Measurements from ENCODE around the gene UBE2D4. TPM values are rescaled to one million over a fixed set of nuclear protein-coding genes. Genes with fewer than 3 reads are reported as not detected.

Gene UBE2D4
- 6.1 and 10.1 TPM in 2 replicates for total RNA-seq

GRCh38 chr7:43925984-43926797 is at the start of gene UBE2D4:
Gene UBE2D4 (plus strand): TSS chr7:43926436. CDS start chr7:43926533, 97 bp downstream.

GRCh38 chr7:43906331-43907010 is 19.8 kb upstream of the UBE2D4 start, which contains the start of gene URGCP:
Gene URGCP (minus strand): TSS chr7:43906596. CDS start chr7:43906575, 21 bp downstream.

GRCh38 chr7:43997532-43997931 is 71.3 kb downstream of the UBE2D4 start, which contains the start of gene SPDYE1:
Gene SPDYE1 (plus strand): TSS chr7:43997897. CDS start chr7:43999950, 2,053 bp downstream.

Other genes with a start within 250 kb of the UBE2D4 start
- gene COA1, start 196.9 kb upstream of the UBE2D4 start, total RNA-seq = 46.1 and 51.4 TPM in 2 replicates
- gene BLVRA, start 167.8 kb upstream of the UBE2D4 start, total RNA-seq = 93.4 and 113 TPM in 2 replicates
- 155 and 184 TPM in 2 replicates for gene MRPS24, start 56.9 kb upstream of the UBE2D4 start, total RNA-seq
- 19.3 and 22.7 TPM in 2 replicates for gene URGCP, start 19.8 kb upstream of the UBE2D4 start, total RNA-seq
- gene SPDYE1, start 71.5 kb downstream of the UBE2D4 start, total RNA-seq = not detected in 2 replicates
- 171 TPM in 2 replicates for gene DBNL, start 118.3 kb downstream of the UBE2D4 start, total RNA-seq
- not detected in 2 replicates for gene PGAM2, start 139.1 kb downstream of the UBE2D4 start, total RNA-seq
- 14.2 and 24.2 TPM in 2 replicates for gene POLM, start 156.1 kb downstream of the UBE2D4 start, total RNA-seq
- 90.4 and 91.4 TPM in 2 replicates for gene AEBP1, start 177.9 kb downstream of the UBE2D4 start, total RNA-seq
- gene POLD2, start 197.1 kb downstream of the UBE2D4 start, total RNA-seq = 118 and 130 TPM in 2 replicates
- gene MYL7, start 214.9 kb downstream of the UBE2D4 start, total RNA-seq = not detected in 2 replicates